Lower leg skin (tissue), 3 donors: ENCODE data around the gene EPN1.

ENCODE experiments used
- CTCF ChIP-seq, 3 donors: fragments of 450-650 bp; IDR thresholded peaks; one replicate each; pipeline ENCODE4 v1.5.1; 2016; ENCODE audit warnings: antibody characterized with exemption in 3 of 3, mild to moderate bottlenecking in 3 of 3, moderate library complexity in 2 of 3
- POLR2A ChIP-seq, 2 donors: fragments of 450-650 bp; IDR thresholded peaks; one replicate each; pipeline ENCODE4 v1.6.1; 2016 to 2017; ENCODE audit warnings: antibody characterized with exemption in 2 of 2, mild to moderate bottlenecking in 1 of 2, moderate library complexity in 1 of 2

GRCh38 chr19:55694241-55694655 is 19.2 kb downstream of the EPN1 start:
- no peak for TF ChIP-seq CTCF (IDR thresholded peaks at IDR 0.05)
- no peak for TF ChIP-seq POLR2A (IDR thresholded peaks at IDR 0.05)
